ENCODE measurements around the gene ERG.

ERG gene

DNA sequence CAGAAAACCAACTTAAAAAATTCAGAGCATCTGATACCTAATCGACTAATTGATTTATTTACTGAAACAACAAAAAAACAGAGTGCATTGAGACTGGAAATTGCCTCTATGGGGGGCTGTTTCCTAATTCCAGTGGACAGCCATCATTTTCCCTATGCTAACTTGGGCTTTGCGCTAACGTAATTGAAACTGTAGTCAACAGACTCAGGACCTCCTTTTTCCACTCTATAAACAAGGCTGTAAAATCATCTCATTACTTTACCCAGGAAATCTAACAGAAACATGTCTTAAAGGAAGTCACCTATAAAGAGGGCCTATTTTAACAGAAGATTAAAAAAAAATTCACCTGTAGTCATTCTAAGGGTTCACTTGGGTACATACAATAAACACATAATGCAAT is 2.1 kb downstream of the ERG start:
- no peak for DNase-seq (ENCODE audit: low spot score)

DNA sequence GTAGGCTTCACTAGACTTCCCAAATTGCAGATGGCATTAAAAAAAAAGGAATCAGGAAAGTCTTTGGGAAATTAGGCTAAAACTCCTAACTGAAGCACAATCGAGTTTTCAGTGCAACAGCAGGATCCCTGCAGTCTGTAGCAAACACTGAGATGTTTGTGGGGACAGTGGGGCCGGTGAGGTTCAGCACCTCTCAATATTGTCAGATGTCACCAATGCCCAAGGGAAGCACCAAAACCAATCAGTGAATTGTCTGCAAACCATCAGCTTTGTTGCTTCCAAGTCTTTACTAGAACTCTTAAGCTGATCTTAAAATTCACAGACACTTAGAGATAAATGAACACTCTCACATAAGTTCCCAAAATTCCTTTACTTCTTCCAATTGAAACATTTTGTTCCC is 2.6 kb downstream of the ERG start:
- DNase-seq (ENCODE audit: low spot score) = no peak

DNA sequence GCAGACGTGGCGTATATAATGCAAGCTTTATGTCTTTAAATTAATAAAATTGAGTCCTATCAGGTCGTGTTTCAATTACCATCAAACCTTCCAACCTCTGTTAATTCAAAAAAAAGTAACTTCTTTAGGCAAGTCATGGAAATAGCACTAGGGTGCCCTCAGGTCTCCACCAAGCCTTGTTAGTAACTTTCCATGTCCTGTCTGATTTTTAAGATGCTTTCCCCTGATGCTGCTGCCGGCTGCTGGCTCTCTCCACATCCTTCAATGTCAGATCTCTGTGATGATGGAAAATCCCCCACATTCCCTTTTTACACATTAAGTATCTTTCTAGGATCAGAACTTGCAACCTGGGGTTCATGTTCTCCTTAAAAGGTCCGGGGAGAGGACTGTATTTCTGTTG is 3.0 kb downstream of the ERG start:
- DNase-seq (ENCODE audit: low spot score) = no peak

DNA sequence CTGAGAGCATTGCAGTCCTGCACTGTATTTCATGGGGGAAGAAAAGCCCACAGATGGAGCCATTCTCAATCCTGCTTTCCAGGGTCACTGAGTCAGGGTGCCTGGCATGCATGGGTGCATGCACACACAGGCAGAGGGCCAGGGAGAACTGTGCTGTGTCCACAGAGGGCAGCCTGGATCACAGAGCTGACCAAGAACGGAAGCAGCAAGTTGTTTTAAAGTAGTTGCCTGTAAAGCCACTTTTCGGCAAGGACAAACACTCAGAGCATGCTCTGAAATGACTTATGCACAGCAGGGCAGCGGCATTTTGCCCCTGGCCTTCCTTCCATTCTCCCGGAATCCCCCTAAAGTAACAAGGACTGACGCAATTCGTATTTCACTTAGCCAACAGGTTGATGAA is 3.6 kb downstream of the ERG start:
- DNase-seq (ENCODE audit: low spot score) = no peak

DNA sequence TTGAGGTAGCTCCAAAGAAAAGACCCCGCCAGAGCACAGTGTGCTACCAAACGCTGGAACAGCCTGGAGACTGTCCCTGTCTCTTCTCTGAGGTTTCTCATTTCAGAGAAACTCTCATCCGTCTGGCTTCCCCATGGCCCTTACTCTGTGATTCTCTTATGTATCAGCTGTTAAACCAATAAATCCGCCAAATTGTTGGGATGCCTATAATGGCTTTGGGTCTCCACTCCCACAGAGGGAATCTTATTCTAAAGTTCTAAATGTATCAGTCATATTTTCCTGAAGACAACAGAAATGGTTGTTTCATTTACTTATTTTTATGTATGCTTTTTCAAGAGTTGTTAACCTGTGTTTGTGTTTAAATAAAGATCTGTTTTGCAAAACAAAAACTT is 4.0 kb downstream of the ERG start:
- DNase-seq (ENCODE audit: low spot score) = no peak

DNA sequence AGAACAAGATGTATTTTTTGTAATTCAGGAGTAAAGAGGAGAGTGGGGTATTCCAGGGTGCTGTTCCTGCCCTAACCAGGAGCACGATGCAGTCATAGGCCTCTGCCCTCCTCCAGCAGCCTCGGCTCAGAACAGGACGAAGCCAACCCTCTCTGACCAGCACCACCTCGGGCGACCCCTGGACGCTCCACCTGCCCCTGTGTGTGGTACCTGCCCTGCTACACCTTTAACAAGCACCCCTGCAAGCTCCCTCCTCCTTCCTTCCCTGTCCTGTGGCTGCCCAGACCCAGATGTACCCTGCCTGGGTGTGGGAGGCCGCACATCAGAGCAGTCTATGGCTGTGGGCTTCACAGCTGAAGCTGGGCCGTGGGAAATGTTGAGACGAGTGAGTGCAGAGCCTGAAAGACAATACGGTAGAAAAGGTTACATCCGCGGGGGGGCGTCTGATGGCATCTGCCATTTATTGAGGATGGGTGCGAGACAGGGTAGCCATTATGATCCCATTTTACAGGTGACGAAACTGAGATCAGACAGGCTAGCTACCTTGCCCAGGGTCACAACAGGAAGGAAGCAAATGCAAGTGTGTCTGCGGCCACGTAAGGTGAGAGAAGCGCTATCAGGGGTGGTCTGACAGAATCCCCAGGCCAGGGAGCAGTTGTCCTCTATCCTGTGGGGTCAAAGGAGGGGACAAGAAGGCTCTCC is 4.6 kb downstream of the ERG start:
- DNase-seq (ENCODE audit: low spot score) = no peak

DNA sequence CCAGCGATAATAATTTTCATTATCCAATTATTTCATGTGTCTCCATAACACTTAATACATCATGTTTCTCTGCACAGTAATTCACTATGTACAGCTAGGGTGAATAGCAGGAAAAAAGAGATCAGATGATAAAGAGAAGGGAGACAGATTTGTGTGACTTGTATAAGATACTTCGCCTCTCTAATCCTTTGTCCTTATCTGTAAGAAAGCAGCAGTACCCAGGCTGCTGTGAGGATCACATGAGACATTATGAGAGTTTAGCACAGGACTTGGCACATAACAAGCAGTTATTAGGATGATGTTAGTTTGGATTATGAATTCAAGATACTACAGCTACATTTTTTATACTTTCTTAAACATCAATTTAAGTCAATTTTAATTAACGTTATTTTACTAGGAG is 6.3 kb downstream of the ERG start:
- DNase-seq (ENCODE audit: low spot score) = no peak

DNA sequence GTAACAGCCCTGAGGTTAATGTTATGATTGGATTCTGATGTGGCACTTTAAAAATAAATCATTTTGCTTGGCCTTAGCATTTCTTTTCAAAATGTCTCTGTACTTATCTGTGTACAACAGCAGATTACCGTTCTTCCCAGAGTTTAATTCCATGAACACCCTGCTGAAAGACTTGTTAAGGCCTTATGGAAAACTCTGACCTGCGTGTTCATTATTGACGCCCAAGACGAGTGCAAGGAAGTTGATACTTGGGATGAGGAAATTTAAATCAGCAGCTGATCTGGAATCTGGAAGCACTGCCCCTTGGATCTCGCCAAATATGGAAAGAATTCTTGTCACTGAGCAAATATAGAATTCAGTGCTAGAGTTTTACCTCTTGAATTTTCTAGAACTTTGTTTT is 6.7 kb downstream of the ERG start:
- no peak for DNase-seq (ENCODE audit: low spot score)

DNA sequence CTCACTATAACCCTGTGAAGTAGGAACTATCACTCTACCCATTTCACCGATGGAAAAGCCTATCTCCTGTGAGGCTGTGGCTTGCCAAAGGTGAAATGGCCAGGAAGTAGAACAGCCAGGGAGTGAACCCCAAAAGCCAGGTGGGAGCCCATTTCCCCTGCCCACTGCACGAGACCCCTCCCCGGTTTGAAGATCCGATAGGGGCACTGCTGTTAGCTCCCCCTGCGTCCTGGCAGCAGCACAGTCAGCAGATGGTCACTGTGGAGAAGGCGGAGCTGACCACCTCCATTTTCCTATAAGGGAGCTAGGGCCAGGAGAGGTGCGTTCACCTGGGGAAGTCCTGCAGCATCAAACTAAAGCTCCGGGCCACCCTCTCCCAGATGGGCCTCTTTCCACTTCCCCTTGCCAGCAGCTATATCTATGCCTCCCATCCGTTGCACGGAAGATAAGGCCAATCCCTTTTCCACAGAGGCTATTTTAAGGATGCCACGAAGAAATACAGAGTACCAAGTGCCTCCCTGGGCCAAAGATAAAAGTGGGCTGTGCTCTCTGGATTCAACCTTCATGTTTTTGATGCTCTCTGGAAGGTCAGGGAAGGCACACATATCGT is 7.8 kb downstream of the ERG start:
- DNase-seq (ENCODE audit: low spot score) = no peak

DNA sequence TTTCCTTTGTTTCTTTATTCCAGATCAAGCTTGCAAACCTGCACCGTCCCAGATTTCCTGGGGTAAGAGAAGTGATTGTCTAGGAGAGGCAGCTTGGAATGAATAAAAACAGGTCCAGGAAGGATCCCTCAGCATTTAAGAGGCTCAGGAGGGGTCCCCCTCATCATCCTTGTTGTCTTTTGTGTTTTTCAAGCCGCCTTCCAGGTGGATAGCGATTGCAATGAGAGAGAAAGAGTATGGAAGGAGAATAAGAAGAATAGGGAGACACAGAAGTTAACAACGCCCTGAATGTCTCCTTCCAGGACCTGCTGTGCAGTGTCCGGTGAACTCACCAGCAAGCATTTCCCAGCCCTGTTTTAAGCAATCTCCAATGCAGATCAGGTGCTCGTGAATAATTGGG is 8.5 kb downstream of the ERG start:
- no peak for DNase-seq (ENCODE audit: low spot score)

DNA sequence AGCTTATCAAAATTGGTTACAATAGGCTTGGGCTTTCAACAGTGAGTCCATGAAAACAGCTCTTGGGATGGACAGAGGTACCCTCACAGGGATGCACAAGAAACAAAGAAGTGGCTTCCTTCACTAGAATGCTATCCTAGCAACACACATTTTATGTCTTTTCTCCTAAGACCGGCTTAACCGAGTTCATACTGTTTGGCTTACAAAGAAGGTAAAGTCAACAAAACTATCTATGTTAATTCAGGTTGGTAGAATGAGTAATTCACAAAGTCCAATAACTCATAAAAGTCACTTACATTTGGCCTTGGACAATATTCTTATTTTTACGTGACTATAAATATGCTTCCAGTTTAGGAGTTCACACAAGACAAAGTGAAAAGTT is 9.0 kb downstream of the ERG start:
- no peak for DNase-seq (ENCODE audit: low spot score)

DNA sequence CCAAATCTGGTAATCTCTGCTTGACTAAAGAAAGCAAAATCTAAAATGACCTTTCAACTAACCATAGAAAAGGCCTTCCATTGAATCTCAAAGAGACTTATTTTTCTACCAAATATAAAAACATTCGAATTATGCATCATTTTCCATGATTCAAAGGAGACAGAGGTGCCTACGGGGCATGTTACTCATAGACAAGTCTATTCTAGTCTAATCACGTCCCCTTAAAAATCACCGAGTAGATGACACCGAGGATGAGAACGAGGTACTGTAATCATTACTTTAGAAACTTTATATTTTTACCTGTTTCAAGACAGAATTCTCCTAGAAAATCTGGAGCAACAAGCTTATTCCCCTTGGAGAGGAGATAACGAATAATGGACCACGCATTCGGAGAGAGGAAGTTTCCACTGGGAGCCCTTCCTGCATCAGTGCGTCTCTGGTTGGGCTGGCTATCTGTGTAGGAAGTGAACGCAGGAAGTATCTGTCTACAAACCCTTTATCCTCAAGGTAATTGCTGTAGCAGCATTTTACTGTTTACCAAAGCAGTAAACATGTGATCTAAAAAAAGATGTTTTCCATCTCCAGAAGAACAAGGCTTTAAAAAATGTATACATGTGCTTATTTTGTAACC is 9.5 kb downstream of the ERG start:
- no peak for DNase-seq (ENCODE audit: low spot score)

DNA sequence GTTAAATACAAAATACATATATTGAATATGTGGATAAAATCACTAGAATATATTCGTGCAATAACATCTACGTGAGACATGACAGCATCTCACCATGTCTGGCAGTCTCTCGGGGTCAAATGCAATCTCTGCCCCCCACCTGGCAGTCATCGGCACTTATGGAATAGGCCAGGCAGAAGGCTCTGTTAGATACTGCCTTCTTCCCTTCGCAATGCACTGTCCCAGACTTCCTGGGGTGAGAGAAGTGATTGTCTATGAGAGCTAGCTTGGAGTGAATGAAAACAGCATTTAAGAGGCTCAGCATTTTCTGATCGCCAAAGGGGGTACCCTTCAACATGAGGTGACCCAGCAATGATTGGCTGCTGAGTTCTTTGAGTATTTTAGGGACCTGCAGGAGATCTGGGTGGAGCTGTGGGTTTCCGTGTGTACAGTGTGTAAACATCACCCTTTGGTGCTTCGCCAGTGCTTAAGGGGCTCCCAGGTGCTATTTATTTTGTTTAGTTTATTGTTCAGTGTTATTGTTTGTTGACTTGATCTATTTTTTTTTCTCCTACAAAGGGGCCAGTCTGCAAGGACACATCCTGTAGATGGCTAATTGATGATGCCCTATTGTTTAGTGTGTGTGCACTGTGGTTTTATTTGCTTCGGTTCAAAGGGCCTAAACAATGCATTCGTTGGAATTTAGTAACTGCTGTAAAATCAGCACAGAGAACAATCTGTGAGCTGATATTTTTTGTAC is 10.2 kb downstream of the ERG start:
- no peak for DNase-seq (ENCODE audit: low spot score)

DNA sequence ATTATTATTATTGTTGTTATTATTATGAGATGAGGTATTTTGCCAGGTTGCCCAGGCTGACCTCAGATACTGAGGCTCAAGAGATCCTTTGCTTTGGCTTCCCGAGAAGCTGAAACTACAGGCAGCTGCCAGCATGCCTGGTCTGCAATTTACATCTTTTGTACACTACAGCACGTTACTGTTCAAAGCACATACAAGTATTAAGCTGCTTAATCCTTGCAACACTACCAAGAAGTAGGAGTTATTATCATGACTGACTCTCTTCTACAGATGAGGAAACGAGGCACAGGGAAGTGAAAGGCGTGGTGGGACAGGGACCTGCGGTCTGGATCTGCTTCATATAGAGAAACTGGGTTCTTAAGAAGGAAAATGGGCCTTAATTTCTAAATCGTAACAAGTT is 11.6 kb downstream of the ERG start:
- DNase-seq (ENCODE audit: low spot score) = no peak

DNA sequence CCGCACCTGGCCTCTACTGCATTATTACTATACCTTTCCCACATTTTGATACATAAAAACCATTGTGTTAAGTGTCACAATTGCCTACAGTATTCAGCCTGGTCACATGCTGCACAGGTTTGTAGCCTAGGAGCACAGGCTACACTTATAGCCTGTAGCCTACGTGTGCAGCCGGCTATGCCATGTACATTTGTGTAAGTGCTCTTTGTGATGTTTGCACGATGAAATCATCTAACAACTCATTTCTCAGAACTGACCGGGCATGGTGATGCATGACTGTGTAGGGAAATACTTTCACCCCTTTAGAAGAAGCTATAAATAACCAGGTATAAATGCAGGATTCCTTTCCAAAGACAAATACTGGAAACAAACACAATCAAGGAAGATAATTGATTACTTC is 12.1 kb downstream of the ERG start:
- no peak for DNase-seq (ENCODE audit: low spot score)

DNA sequence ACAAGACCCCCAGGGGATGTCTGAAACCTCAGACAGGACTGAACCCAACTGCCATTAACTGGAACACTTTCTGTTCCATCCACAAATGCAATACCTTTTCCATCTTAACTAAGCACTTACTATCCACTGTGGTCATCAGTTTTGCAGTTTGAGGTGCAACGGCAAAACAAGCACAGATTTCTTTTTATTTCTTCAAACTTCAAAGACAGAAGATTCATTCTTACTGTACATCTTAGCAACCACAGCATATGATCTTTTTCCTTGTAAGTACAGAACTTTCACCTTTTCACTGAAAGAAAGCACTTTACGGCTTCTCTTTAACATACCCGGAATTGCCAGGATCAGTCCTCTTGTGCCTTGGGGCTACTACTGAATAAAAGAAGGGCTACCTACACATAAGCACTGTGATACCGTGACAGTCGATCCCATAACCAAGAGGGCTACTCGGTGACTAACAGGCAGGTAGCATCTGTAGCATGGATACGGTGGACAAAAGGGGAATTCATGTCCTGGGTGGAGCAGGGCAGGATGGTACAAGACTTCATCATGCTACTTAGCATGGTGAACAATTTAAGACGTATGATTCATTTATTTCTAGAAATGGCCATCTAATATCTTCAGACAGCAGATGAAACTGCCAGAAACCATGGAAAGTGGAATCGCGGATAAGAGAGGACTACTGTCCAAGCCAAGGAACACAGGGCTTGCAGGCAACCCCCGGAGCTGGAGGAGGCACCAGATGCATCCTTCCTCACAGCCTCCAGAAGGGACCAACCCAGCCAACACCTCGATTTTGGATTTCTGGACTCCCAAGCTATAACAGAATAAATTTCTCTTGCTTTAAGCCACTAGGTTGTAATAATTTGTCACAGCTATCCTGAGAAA is 18.4 kb downstream of the ERG start:
- DNase-seq (ENCODE audit: low spot score) = no peak

DNA sequence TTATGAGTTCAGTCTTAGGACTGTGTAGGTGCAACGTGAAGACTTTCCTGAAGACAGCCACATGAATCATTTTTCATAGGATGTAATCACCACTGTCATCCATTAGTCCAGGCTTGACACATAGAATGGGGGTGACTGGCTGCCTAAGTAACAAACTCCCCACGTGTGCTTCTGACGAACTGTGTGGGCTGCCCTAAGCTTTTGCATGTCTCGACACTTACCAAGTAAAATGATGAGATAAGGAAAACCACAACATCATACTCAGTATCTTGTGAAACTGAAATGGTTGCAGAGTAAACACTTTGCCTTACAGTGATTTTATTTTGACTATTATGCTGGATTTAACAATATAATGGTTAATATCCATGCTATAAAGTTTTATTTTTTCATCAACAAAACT is 19.5 kb downstream of the ERG start:
- DNase-seq (ENCODE audit: low spot score) = no peak

DNA sequence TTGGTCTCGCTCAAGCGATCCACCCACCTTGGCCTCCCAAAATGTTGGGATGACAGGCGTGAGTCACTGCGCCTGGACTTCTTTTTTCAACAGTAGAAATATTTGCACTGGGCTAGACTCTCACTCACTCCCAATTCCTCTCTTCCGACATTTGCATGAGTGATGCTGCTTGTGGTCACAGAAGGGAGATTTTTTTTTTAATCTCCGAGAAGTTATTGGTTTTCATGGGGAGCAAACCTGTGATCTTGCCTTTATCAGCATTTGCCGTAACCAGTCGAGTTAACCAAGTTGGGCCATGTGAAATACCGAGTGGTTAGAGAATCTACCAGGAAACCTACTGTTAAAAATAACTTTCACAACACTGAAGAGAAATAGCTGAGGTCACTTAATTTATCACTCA is 21.1 kb downstream of the ERG start:
- DNase-seq (ENCODE audit: low spot score) = no peak

DNA sequence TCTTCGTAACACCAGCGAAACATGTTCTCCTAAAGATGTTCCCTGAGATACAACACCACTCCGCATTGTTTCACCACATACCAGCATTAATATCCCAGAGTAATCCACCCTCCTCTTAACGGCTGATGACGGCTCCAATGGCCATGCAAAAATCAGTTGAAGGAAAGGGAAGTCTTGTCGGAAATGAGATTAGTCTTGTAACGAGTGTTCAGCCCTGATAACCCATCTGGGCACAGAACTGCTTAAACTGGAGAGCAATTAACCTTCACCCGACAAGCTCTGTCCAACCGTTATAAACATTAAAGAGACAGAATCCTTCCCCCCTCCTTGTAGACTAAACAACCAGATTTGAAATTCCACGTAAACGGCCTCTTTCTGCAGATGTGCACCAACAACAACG is 21.9 kb downstream of the ERG start:
- no peak for DNase-seq (ENCODE audit: low spot score)

DNA sequence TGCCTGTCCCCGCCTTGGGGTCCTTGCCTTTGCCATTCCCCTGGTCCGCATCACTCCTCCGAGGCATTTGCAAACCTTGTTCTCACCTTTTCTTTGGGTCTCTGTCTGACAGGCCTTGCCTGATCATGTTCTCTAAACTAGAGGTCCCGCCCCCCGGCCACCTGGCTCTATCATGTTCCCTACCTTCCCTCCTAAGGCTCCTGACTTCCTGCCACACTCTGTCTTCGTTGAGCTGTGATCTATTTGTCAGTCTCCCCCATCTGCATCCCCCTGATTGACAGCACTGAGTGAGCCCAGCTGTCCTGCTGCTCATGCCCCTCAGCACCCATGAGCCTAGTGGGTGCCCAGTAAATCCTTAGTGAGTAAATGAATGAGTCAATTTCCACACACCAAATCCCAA is 22.8 kb downstream of the ERG start:
- no peak for DNase-seq (ENCODE audit: low spot score)

DNA sequence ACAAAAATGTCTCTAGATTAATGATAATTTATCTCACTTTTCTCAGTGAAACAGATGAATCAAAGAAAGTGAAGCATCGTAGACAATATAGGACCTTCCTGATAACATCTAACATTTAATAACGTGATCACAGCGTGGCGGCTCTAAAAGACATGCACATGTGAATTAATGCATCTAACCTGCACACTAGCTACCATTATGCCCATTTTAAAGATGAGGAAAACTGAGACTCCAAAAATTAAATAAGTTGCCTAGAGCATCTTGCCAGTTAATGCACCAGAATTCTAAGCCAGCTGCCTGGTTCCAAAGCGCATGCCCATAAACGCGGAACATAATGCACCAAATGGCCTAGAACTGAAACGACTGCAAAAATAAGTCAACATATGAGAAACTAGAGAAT is 23.5 kb downstream of the ERG start:
- no peak for DNase-seq (ENCODE audit: low spot score)

DNA sequence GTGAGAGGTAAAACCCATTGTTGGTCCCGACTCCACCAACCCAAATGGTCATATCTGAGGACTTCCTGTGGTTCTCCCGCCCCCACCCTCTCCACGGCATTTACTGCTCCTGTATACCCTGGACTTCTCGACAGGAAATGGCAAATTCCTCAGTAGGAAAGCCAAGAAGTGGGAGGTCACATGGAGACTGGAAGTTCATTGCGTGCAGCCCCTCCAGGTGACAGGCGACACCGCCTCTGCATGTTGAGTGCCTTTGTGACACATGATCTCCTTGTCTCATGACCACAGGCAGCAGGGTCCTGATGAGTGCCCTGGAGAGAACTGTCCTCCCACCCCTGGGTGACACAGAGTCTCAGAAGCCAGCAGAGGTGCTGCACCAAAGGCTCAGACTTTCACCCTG is 24.2 kb downstream of the ERG start:
- no peak for DNase-seq (ENCODE audit: low spot score)

Measured in globus pallidus (tissue), 1 donor.